Measurements from ENCODE around the gene ITGA1.

GRCh38 chr5:52796516-52797103 lies 8.9 kb downstream of the ITGA1 start:
- TF ChIP-seq CTCF (IDR thresholded peaks at IDR 0.05), result no peak
- no peak for TF ChIP-seq POLR2A (IDR thresholded peaks at IDR 0.05)
- TF ChIP-seq POLR2AphosphoS5 (IDR thresholded peaks at IDR 0.05), result no peak

Measured in breast epithelium (tissue), 3 donors.